Measurements from ENCODE around the gene COX7A2. TPM values are rescaled to one million over a fixed set of nuclear protein-coding genes. Genes with fewer than 3 reads are reported as not detected.

The COX7A2 gene
- total and polyA plus RNA-seq, 10 of the 15 experiments (the other 5 are each of a cell fraction or from before 2014, with no cell fraction given), result 199 to 1,834 (median 576) TPM

GRCh38 chr6:75278474-75279077 lies 35.0 kb upstream of the COX7A2 start (continued):
- TF ChIP-seq PML (IDR thresholded peaks at IDR 0.05; ENCODE audit: low read length) (no peak), NR2F1 (conservative IDR thresholded peaks at IDR 0.05) (no peak), NFIC (IDR thresholded peaks at IDR 0.05; ENCODE audit: low read depth, low read length) (no peak)

- TF ChIP-seq NR2C1 (IDR thresholded peaks at IDR 0.05) (no peak), ASH2L (IDR thresholded peaks at IDR 0.05; ENCODE audit: borderline replicate concordance, low read depth) (no peak), ZNF217 (IDR thresholded peaks at IDR 0.05) (no peak), ZNF622 (IDR thresholded peaks at IDR 0.05) (no peak), MYC (IDR thresholded peaks at IDR 0.05; ENCODE audit: insufficient read depth, insufficient read length, insufficient replicate concordance, low read length, severe bottlenecking) (no peak)
- Histone ChIP-seq H3K9me3 (replicated peaks; ENCODE audit: control insufficient read depth, insufficient read depth, low read length) (peaks cover 26% of the 10 kb centered on the region), H2AFZ (ENCODE audit: control insufficient read depth, low read depth, low read length) (no peak overlapping the region), H3K36me3 (ENCODE audit: control insufficient read depth in 2 of 2, insufficient read depth in 2 of 2, low read length in 1 of 2) (peaks cover 8 to 13% of the 10 kb centered on the region in 2 experiments), H3K9ac (ENCODE audit: control insufficient read depth, insufficient read depth, low read length) (no peak overlapping the region), H4K20me1 (ENCODE audit: control insufficient read depth, insufficient read depth) (no peaks in the 10 kb centered on the region), H3K79me2 (ENCODE audit: control insufficient read depth, insufficient read depth, low read length) (peaks cover 96% of the 10 kb centered on the region), H3K4me1 (ENCODE audit: control insufficient read depth, insufficient read depth, low read length) (no peaks in the 10 kb centered on the region), H3K4me3 (no peak overlapping the region), H3K27me3 (replicated peaks in 1 of 2; ENCODE audit: control insufficient read depth in 2 of 2, insufficient read depth in 2 of 2, low read length in 1 of 2) (no peaks in the 10 kb centered on the region), H3K4me2 (ENCODE audit: control insufficient read depth, insufficient read depth) (no peak overlapping the region), H3K27ac (ENCODE audit: control insufficient read depth, insufficient read depth) (no peak overlapping the region)
- FAIRE-seq (no peak), DNase-seq (ENCODE audit: low read depth, low spot score) (no peak), ATAC-seq (no peak)
- no TSS peak for BruUV-seq (replicated peaks)
- ChIA-PET RAD21 (ENCODE audit: unreplicated experiment) (interaction anchor here (0.9 to 1.5 kb wide), 4 partner anchors 8 to 1621 kb away, joined by 3 to 7 read pairs (median 3); no protein-coding TSS in a partner anchor), POLR2A (interaction anchor here (0.7 to 2.2 kb wide), 3 partner anchors 10 to 32 kb away, joined by 5 to 11 read pairs (median 5); partner anchors contain the start of gene TMEM30A), SMC1A (ENCODE audit: uncharacterized antibody, unreplicated experiment) (interaction anchor here (0.6 to 12.7 kb wide), 5 partner anchors 5 to 247 kb away, joined by 3 to 196 read pairs (median 4); partner anchors contain the start of gene TMEM30A), CTCF (interaction anchor here (0.8 to 1.9 kb wide), 6 partner anchors 8 to 288 kb away, joined by 3 to 15 read pairs (median 4); no protein-coding TSS in a partner anchor)
- intact Hi-C loops (cut with micrococcal nuclease; ENCODE audit: unreplicated experiment), result no loop called here
- in situ Hi-C loops (cut with MboI), result no loop called here
These were observed 31.5 kb upstream of the COX7A2 start for GRCh38 chr6:75275067-75275466.

Measured in GM12878 (cell line).